ENCODE measurements around the gene SFXN5. TPM values are rescaled to one million over a fixed set of nuclear protein-coding genes. Genes with fewer than 3 reads are reported as not detected.

Gene SFXN5
- total and polyA plus RNA-seq, 2 of the 8 experiments (the other 6 are each of a cell fraction or from before 2014, with no cell fraction given), result 29.3 to 33.1 TPM

GRCh38 chr2:72942881-72943418 is 128.6 kb downstream of the SFXN5 start:
- ChIA-PET POLR2A (ENCODE audit: partially characterized antibody) (interaction anchor here (1.2 to 2.0 kb wide), 3 partner anchors 8 to 25 kb away, joined by 3 to 6 read pairs (median 5); partner anchors contain the start of gene EMX1), CTCF (ENCODE audit: partially characterized antibody) (interaction anchor here (1.3 to 25.6 kb wide), 3 partner anchors 16 to 55 kb away, joined by 5 to 490 read pairs (median 7); no protein-coding TSS in a partner anchor)
- H2BK120ac ChIP-seq (replicated peaks; ENCODE audit: low read depth, low read length), result no peak overlapping the region
- no peak overlapping the region for H3K56ac ChIP-seq (replicated peaks; ENCODE audit: insufficient read length, low read depth, low read length)
- no peak overlapping the region for H2AFZ ChIP-seq (ENCODE audit: low read length)
- TF ChIP-seq EZH2 (IDR thresholded peaks at IDR 0.05; ENCODE audit: low read depth, low read length, severe bottlenecking) (no peak), CHD2 (IDR thresholded peaks at IDR 0.05; ENCODE audit: low read length) (no peak)
- no peaks in the 10 kb centered on the region for H4K20me1 ChIP-seq (replicated peaks in 1 of 2; ENCODE audit: control insufficient read depth in 1 of 2, insufficient read depth in 2 of 2, low read length in 2 of 2)
- no peak overlapping the region for H3K9ac ChIP-seq (replicated peaks in 1 of 4; ENCODE audit: extremely low read depth in 1 of 4, low read depth in 3 of 4, low read length in 3 of 4)
- H3K18ac ChIP-seq (ENCODE audit: extremely low read depth, low read length), result no peak overlapping the region
- no peak overlapping the region for H4K91ac ChIP-seq (replicated peaks; ENCODE audit: insufficient read length, low read length)
- peaks cover 0 to 13% (median 2%) of the 10 kb centered on the region in 4 experiments; a peak in 2 of 7 replicates for H3K4me1 ChIP-seq (replicated peaks in 1 of 4; ENCODE audit: control insufficient read depth in 3 of 4, insufficient read depth in 4 of 4, low read length in 3 of 4)
- no peak overlapping the region for H3K4me3 ChIP-seq (ENCODE audit: extremely low read depth in 1 of 4, insufficient read depth in 2 of 4, low read depth in 3 of 4, low read length in 4 of 4)
- H4K8ac ChIP-seq (ENCODE audit: extremely low read depth, insufficient read depth, low read length), result no peak overlapping the region
- no peaks in the 10 kb centered on the region for H3K9me3 ChIP-seq (ENCODE audit: insufficient read depth in 2 of 2, low read depth in 1 of 2, low read length in 1 of 2)
- no peak overlapping the region for H4K5ac ChIP-seq (ENCODE audit: insufficient read length, low read depth, low read length)
- no peak overlapping the region for H3K4me2 ChIP-seq (ENCODE audit: insufficient read depth in 1 of 2, low read depth in 2 of 2, low read length in 2 of 2)
- H3K79me2 ChIP-seq (ENCODE audit: control insufficient read depth in 1 of 2, insufficient read depth in 2 of 2, low read length in 2 of 2), result no peaks in the 10 kb centered on the region
- no peaks in the 10 kb centered on the region for H3K36me3 ChIP-seq (ENCODE audit: control insufficient read depth in 2 of 4, insufficient read depth in 4 of 4, low read length in 3 of 4)
- H3K14ac ChIP-seq (ENCODE audit: insufficient read length), result no peak overlapping the region
- no peak overlapping the region for H3K4ac ChIP-seq (replicated peaks; ENCODE audit: insufficient read length, low read depth, low read length)
- no peaks in the 10 kb centered on the region for H3K79me1 ChIP-seq (ENCODE audit: low read depth, low read length)
- no peak for DNase-seq (ENCODE audit: low read depth in 1 of 2, low spot score in 2 of 2)
- no peak overlapping the region for H2BK5ac ChIP-seq (ENCODE audit: low read depth, low read length)
- FAIRE-seq, result no peak
- no peak overlapping the region for H2BK12ac ChIP-seq (ENCODE audit: low read depth, low read length)
- peaks cover 0 to 5% (median 0%) of the 10 kb centered on the region in 4 experiments; a peak in 1 of 7 replicates for H3K27me3 ChIP-seq (replicated peaks in 1 of 4; ENCODE audit: control insufficient read depth in 3 of 4, extremely low read depth in 1 of 4, insufficient read depth in 3 of 4, low read length in 3 of 4)
- H2BK20ac ChIP-seq (ENCODE audit: low read length), result no peak overlapping the region
- H3K23ac ChIP-seq (ENCODE audit: insufficient read length), result no peak overlapping the region
- H3K27ac ChIP-seq (ENCODE audit: low read depth, low read length), result no peak overlapping the region
- no peaks in the 10 kb centered on the region for H3K23me2 ChIP-seq (ENCODE audit: low read depth, low read length)
- H2AK5ac ChIP-seq (ENCODE audit: low read depth, low read length), result no peak overlapping the region
- H2BK15ac ChIP-seq (ENCODE audit: low read length), result peak overlapping the region; percentile 61; the same call in 1 of the 2 replicates
- WGBS, 2 experiments (ENCODE audit: extremely low coverage in 1 of 2, insufficient coverage in 1 of 2, insufficient read length in 1 of 2, insufficient replicate concordance in 2 of 2, low coverage in 1 of 2, low lambda C conversion rate in 2 of 2, missing lambda C conversion rate in 1 of 2), result 88% methylated on average over 8 of the region's 8 CpGs; no CpG with 5 or more reads in 1 of the 2 experiments
